ENCODE results near the gene PPARA. TPM values are rescaled to one million over a fixed set of nuclear protein-coding genes. Genes with fewer than 3 reads are reported as not detected.

PPARA gene
- total RNA-seq, 4 donors from 2014 or later: 26.9 to 41.9 (median 37.4) TPM

- DNase-seq: no peak
- TF ChIP-seq, protein P1, sequence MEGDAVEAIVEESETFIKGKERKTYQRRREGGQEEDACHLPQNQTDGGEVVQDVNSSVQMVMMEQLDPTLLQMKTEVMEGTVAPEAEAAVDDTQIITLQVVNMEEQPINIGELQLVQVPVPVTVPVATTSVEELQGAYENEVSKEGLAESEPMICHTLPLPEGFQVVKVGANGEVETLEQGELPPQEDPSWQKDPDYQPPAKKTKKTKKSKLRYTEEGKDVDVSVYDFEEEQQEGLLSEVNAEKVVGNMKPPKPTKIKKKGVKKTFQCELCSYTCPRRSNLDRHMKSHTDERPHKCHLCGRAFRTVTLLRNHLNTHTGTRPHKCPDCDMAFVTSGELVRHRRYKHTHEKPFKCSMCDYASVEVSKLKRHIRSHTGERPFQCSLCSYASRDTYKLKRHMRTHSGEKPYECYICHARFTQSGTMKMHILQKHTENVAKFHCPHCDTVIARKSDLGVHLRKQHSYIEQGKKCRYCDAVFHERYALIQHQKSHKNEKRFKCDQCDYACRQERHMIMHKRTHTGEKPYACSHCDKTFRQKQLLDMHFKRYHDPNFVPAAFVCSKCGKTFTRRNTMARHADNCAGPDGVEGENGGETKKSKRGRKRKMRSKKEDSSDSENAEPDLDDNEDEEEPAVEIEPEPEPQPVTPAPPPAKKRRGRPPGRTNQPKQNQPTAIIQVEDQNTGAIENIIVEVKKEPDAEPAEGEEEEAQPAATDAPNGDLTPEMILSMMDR (IDR thresholded peaks at IDR 0.05): no peak
- no peak for TF ChIP-seq POLR2A (IDR thresholded peaks at IDR 0.05)
- Histone ChIP-seq H3K27me3 (no peaks in the 10 kb centered on the region), H3K4me1 (no peaks in the 10 kb centered on the region), H3K27ac (no peak overlapping the region), H3K9me3 (no peaks in the 10 kb centered on the region), H3K36me3 (peaks cover 0 to 20% of the 10 kb centered on the region in 2 donors), H3K4me3 (replicated peaks in 1 of 3) (no peak overlapping the region)
- intact Hi-C loops (cut with DNase I): no loop called here
- WGBS, 2 donors: 87 to 88% methylated on average over 10 of the region's 10 CpGs
Measured at GRCh38 chr22:46224898-46225290, 74.6 kb downstream of the PPARA start.

GRCh38 chr22:46225631-46226030 is 75.3 kb downstream of the PPARA start:
- H3K27ac ChIP-seq: no peak overlapping the region
- TF ChIP-seq, protein P1 (IDR thresholded peaks at IDR 0.05): no peak
- TF ChIP-seq POLR2A (IDR thresholded peaks at IDR 0.05): no peak
- 93 to 96% methylated on average over 7 of the region's 7 CpGs for WGBS, 2 donors

DNA sequence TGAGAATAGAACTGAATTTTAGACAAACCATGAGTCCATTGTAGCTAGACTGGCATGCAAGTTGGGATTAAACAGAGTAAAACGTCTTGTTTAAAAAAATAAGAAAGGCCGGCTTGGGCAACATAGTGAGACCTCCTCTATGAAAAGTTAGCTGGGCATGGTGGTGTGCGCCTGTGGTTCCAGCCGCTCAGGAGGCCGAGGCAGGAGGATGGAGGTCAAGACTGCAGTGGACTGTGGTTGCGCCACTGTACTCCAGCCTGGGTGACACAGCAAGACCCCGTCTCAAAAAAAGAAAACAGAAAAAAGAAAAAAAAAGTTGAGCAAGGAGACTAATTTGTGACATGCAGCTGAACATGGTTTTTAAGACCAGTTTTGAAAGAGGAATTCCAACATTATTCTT is 76.3 kb downstream of the PPARA start:
- intact Hi-C loops (cut with DNase I): no loop called here
- no peak overlapping the region for H3K4me3 ChIP-seq (replicated peaks in 1 of 3)
- 95 to 96% methylated on average over 7 of the region's 7 CpGs for WGBS, 2 donors
- TF ChIP-seq, protein P1 (IDR thresholded peaks at IDR 0.05): no peak
- TF ChIP-seq POLR2A (IDR thresholded peaks at IDR 0.05): no peak
- H3K27ac ChIP-seq: no peak overlapping the region
- no peaks in the 10 kb centered on the region for H3K4me1 ChIP-seq
- no peaks in the 10 kb centered on the region for H3K9me3 ChIP-seq
- peaks cover 0 to 4% of the 10 kb centered on the region in 2 donors for H3K36me3 ChIP-seq
- no peak for DNase-seq
- H3K27me3 ChIP-seq: no peaks in the 10 kb centered on the region

More at GRCh38 chr22:46225631-46226030, 75.3 kb downstream of the PPARA start:
- Histone ChIP-seq H3K4me1 (no peaks in the 10 kb centered on the region), H3K9me3 (no peaks in the 10 kb centered on the region), H3K4me3 (replicated peaks in 1 of 3) (no peak overlapping the region), H3K27me3 (no peaks in the 10 kb centered on the region), H3K36me3 (peaks cover 0 to 13% of the 10 kb centered on the region in 2 donors)
- DNase-seq: no peak
- intact Hi-C loops (cut with DNase I): no loop called here

DNA sequence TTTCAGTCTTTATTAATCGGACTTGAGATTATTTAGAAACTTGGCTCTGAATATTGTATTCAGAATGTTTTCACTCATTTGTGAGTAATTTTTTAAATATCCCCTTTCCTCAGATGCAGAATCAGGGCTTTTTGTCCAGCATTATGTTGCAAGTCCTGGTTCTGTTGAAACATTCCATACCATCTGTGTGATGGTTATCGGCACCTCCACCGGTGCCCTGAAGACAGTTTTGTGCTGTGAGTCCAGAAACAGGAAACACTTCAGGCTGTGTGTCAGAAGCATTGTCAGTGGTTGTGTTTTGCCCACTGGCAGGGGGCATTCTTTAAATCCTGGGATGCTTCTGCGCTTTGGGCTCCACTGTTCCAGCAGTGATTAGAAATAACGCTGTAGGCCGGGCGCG is 79.4 kb downstream of the PPARA start:
- no peak for DNase-seq
- Histone ChIP-seq H3K27ac (no peak overlapping the region), H3K36me3 (no peaks in the 10 kb centered on the region), H3K4me3 (replicated peaks in 1 of 3) (no peak overlapping the region), H3K4me1 (peaks cover 0 to 4% of the 10 kb centered on the region in 2 donors), H3K9me3 (no peaks in the 10 kb centered on the region), H3K27me3 (no peaks in the 10 kb centered on the region)
- no peak for TF ChIP-seq POLR2A (IDR thresholded peaks at IDR 0.05)
- TF ChIP-seq, protein P1 (IDR thresholded peaks at IDR 0.05): no peak
- intact Hi-C loops (cut with DNase I): no loop called here
- WGBS, 2 donors: 94% methylated on average over 7 to 8 of the region's 8 CpGs

DNA sequence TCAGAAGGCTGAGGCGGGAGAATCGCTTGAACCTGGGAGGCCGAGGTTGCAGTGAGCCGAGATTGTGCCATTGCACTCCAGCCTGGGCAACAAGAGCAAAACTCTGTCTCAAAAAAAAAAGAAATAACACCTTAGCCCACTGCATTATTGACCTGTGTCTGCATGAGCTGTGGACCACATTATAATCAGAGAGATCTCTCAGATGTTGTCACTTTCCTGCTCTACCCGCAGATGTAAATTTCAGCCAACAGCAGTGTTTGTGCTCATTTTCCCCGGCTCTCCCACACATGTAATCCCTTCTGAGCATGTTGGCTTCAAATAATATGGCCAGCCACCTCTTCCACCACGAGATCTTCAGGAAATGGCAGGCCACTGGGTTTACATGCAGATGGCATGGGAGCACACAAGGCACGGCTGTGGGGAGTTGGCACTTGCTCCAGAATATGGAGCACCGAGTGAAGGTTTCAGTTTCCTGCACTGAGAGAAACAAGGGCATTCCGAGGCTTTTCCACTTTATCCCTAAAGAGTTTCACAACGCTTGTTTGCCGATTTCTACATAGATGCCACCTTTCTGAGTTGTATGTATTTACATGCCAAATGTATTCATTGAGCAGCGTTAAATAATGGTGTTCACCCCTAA is 80.1 kb downstream of the PPARA start:
- TF ChIP-seq POLR2A (IDR thresholded peaks at IDR 0.05): no peak
- TF ChIP-seq, protein P1 (IDR thresholded peaks at IDR 0.05): no peak
- Histone ChIP-seq H3K27ac (no peak overlapping the region), H3K9me3 (no peaks in the 10 kb centered on the region), H3K36me3 (no peaks in the 10 kb centered on the region), H3K4me1 (peaks cover 0 to 4% of the 10 kb centered on the region in 2 donors), H3K27me3 (no peaks in the 10 kb centered on the region), H3K4me3 (replicated peaks in 1 of 3) (no peak overlapping the region)
- WGBS, 2 donors: 94% methylated on average over 13 of the region's 13 CpGs
- intact Hi-C loops (cut with DNase I): no loop called here
- no peak for DNase-seq
